Liver (tissue), 3 donors: Measurements from ENCODE around the gene BIRC7.

Source experiments
- JUND ChIP-seq, 2 donors: IDR thresholded peaks; 2 replicates each; pipeline ENCODE4 v1.6.1; 2016; ENCODE audit warnings: antibody characterized with exemption in 2 of 2
- RXRA ChIP-seq, 2 donors: IDR thresholded peaks; 2 replicates each; pipeline ENCODE4 v1.6.1; 2017 to 2018; ENCODE audit warnings: antibody characterized with exemption in 2 of 2, mild to moderate bottlenecking in 1 of 2
- SP1 ChIP-seq: IDR thresholded peaks from 2 replicates; pipeline ENCODE4 v1.6.1; 2018; ENCODE audit warnings: antibody characterized with exemption, mild to moderate bottlenecking
- YY1 ChIP-seq: IDR thresholded peaks from 2 replicates; pipeline ENCODE4 v1.6.1; 2016; ENCODE audit warnings: antibody characterized with exemption, mild to moderate bottlenecking
- TF ChIP-seq, protein P1 (sequence below): fragments of 150-350 bp; IDR thresholded peaks from 2 replicates; pipeline ENCODE4 v1.5.1; 2017; ENCODE audit warnings: improper control_type of control experiment, low read depth, low read length; ENCODE audit not compliant: missing input control
- TF ChIP-seq, protein P2 (sequence below): IDR thresholded peaks from 2 replicates; pipeline ENCODE4 v1.6.1; 2016; ENCODE audit warnings: antibody characterized with exemption
- TF ChIP-seq, protein P3 (sequence below): IDR thresholded peaks from 2 replicates; pipeline ENCODE4 v1.6.1; 2016; ENCODE audit warnings: antibody characterized with exemption, mild to moderate bottlenecking
- donor health status: healthy.
- donor health status: healthy.

DNA sequence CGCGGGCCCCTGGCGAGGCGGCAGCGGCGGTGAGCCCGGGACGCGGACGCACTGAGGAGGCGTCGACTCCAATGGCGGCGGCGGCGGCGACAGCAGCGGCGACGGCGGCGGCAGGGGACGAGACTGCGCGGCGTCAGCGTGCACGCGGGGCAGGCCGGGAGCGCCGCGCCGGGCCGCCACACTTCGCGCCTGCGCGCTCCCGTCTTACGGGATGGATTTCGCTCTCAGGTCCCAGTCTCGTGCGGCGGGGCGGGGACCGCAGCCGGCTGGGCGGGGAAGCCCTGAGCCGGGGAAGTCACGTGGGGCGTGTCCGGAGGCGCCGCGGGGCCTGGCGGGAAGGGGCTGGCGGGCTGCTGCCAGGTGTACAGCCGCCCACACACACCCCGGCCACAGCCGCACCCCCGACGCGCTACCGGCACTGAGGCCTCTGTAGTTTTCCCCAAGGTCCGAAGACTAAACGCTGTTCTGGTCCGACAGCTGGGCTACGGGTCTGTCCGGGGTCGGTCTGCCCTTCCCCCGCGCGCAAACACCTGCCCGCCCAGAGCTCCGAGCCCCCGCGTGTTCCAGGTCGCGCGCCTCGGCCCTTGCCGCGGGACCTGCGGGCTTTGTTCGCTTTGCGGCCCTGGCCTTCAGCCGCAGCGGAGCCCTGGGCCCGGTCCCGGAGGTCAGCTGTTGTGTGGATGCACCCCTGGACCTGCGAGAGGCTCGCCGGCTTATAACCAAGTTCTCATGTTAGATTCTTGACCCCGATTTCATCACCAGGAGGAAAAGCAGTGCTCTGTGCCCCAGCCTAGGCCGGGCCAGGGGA, 19.5 kb upstream of the BIRC7 start, which contains the start of gene YTHDF1:
- TF ChIP-seq, protein P1, sequence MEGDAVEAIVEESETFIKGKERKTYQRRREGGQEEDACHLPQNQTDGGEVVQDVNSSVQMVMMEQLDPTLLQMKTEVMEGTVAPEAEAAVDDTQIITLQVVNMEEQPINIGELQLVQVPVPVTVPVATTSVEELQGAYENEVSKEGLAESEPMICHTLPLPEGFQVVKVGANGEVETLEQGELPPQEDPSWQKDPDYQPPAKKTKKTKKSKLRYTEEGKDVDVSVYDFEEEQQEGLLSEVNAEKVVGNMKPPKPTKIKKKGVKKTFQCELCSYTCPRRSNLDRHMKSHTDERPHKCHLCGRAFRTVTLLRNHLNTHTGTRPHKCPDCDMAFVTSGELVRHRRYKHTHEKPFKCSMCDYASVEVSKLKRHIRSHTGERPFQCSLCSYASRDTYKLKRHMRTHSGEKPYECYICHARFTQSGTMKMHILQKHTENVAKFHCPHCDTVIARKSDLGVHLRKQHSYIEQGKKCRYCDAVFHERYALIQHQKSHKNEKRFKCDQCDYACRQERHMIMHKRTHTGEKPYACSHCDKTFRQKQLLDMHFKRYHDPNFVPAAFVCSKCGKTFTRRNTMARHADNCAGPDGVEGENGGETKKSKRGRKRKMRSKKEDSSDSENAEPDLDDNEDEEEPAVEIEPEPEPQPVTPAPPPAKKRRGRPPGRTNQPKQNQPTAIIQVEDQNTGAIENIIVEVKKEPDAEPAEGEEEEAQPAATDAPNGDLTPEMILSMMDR: no peak
- peak; percentile 21 for TF ChIP-seq SP1
- TF ChIP-seq, protein P2, sequence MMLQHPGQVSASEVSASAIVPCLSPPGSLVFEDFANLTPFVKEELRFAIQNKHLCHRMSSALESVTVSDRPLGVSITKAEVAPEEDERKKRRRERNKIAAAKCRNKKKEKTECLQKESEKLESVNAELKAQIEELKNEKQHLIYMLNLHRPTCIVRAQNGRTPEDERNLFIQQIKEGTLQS: no peak
- no peak for TF ChIP-seq YY1
- TF ChIP-seq, protein P3, sequence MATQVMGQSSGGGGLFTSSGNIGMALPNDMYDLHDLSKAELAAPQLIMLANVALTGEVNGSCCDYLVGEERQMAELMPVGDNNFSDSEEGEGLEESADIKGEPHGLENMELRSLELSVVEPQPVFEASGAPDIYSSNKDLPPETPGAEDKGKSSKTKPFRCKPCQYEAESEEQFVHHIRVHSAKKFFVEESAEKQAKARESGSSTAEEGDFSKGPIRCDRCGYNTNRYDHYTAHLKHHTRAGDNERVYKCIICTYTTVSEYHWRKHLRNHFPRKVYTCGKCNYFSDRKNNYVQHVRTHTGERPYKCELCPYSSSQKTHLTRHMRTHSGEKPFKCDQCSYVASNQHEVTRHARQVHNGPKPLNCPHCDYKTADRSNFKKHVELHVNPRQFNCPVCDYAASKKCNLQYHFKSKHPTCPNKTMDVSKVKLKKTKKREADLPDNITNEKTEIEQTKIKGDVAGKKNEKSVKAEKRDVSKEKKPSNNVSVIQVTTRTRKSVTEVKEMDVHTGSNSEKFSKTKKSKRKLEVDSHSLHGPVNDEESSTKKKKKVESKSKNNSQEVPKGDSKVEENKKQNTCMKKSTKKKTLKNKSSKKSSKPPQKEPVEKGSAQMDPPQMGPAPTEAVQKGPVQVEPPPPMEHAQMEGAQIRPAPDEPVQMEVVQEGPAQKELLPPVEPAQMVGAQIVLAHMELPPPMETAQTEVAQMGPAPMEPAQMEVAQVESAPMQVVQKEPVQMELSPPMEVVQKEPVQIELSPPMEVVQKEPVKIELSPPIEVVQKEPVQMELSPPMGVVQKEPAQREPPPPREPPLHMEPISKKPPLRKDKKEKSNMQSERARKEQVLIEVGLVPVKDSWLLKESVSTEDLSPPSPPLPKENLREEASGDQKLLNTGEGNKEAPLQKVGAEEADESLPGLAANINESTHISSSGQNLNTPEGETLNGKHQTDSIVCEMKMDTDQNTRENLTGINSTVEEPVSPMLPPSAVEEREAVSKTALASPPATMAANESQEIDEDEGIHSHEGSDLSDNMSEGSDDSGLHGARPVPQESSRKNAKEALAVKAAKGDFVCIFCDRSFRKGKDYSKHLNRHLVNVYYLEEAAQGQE: no peak
- TF ChIP-seq JUND (IDR thresholded peaks at IDR 0.05): no peak
- no peak for TF ChIP-seq RXRA (IDR thresholded peaks at IDR 0.05)
